ENCODE results near the gene PTGFR. TPM values are rescaled to one million over a fixed set of nuclear protein-coding genes. Genes with fewer than 3 reads are reported as not detected.

Gene PTGFR, protein sequence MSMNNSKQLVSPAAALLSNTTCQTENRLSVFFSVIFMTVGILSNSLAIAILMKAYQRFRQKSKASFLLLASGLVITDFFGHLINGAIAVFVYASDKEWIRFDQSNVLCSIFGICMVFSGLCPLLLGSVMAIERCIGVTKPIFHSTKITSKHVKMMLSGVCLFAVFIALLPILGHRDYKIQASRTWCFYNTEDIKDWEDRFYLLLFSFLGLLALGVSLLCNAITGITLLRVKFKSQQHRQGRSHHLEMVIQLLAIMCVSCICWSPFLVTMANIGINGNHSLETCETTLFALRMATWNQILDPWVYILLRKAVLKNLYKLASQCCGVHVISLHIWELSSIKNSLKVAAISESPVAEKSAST
- 0.13 TPM in 2 replicates for total RNA-seq

- peak in 1 of 2 donors; percentile 25 for DNase-seq (ENCODE audit: low read depth in 2 of 2)
These were observed at the start of gene PTGFR for GRCh38 chr1:78490861-78491450. Gene PTGFR (plus strand): TSS chr1:78490974. CDS start chr1:78492744, 1,770 bp downstream.

GRCh38 chr1:78441921-78442320 lies 48.9 kb upstream of the PTGFR start:
- DNase-seq (ENCODE audit: low read depth in 2 of 2), result no peak

GRCh38 chr1:78447086-78447485 lies 43.7 kb upstream of the PTGFR start:
- DNase-seq (ENCODE audit: low read depth in 2 of 2), result no peak

- no peak for DNase-seq (ENCODE audit: low read depth in 2 of 2)
These were observed 26.3 kb upstream of the PTGFR start for GRCh38 chr1:78464449-78464891.

- DNase-seq (ENCODE audit: low read depth in 2 of 2), result no peak
These were observed 25.6 kb upstream of the PTGFR start for GRCh38 chr1:78465143-78465542.

DNA sequence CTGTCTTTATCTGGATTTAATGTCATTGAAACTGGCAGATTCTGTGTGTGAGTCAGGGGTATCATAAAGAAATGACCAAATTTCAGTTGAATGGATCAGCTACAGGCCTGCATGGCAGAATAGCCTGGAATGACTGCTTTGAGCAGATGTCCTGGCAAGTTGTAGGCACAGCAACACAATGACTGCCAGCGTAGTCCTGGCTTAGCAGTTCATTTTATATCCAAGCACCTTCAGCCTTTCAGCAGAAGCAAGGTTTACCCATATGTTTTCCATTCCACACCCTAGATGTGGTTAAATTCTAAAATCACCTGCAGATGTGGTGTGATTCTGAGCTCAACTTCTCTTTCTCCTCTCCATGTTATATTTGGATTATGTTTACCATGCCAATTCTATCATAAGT lies 22.3 kb upstream of the PTGFR start:
- DNase-seq (ENCODE audit: low read depth in 2 of 2), result no peak

GRCh38 chr1:78469576-78469975 lies 21.2 kb upstream of the PTGFR start:
- no peak for DNase-seq (ENCODE audit: low read depth in 2 of 2)

DNA sequence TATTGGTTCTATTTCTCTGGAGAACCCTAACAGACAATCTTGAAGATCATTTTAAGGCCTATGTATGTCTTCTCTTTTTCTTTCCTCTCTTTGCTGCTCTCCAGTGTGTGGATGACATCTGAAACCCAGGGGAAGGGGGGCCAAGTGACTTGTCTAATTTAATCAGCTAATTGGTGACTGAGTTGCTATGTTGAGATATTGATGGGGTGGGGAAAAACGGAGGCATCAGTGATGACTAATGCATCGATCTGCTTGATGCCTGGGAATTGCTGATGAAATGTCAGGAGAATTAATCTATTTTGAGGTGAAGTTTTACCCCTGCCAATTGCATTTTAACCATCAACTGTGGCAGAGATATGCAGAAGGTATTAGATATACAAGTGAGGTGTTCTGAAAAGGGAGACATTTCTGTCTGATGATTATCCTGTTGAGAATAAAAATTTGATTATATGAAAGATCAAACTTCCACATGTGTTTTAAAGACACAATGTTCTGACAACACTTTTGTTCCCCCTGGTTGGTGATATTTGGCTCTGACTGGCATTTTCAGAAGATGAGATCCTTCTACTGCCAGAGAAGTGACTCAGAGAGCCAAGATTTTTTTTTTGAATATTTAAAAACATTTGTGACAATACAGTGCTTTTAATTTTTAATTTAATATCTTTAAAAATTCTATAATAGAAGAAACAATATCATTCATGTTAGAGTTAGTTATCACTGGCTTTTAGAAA lies 18.7 kb upstream of the PTGFR start:
- DNase-seq (ENCODE audit: low read depth in 2 of 2), result no peak

- DNase-seq (ENCODE audit: low read depth in 2 of 2), result no peak
These were observed 17.8 kb upstream of the PTGFR start for GRCh38 chr1:78472851-78473496.

DNA sequence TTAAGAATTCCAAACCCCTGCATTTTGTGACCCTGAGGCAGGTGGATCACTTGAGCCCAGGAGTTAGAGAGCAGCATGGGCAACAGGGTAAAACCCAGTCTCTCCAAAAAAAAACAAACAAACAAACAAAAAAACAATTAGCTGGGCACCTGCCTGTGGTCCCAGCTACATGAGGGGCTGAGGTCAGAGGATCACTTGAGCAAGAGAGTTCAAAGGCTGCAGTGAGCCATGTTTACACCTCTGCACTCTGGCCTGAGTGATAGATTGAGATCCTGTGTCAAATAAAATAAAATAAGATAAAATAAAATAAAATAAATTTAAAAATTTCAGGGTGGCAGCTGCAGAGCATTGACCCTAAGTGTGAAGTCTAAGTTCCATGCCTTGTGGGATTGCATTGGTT lies 16.7 kb upstream of the PTGFR start:
- no peak for DNase-seq (ENCODE audit: low read depth in 2 of 2)

DNA sequence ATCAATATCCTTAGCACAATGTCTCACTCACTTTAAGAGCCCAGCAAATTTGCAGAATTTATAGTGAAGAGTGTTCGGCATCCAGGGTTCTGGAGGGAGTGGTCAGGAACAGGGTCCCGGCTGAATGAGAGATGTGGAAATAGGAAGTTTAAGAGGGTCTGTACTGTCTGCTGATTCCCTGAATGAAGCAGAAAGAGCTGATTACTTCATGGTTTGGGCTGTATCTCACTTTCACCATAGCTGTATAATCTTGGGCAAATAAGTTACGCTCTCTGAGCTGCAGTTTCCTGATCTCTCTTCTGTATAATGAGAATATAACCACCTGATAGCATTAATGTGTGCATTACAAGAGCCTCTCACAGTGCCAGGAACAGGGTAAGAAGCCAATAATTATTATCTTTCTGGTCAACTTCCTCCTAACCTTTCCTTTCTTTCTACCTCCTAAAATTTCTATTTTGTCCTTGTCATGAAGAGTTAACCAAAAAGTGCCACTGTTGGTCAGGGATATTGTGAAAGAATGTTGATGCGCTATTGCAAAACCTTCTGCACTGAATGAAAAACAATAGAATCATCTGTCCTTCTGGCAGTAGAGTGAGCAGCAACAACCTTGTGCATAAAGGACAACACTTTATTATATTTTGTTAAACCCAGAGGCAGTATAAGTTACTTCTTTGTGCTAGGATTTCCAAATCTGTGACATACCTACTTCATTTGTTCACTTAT lies 14.7 kb upstream of the PTGFR start:
- DNase-seq (ENCODE audit: low read depth in 2 of 2), result no peak

GRCh38 chr1:78483903-78484302 lies 6.9 kb upstream of the PTGFR start:
- DNase-seq (ENCODE audit: low read depth in 2 of 2), result no peak

DNA sequence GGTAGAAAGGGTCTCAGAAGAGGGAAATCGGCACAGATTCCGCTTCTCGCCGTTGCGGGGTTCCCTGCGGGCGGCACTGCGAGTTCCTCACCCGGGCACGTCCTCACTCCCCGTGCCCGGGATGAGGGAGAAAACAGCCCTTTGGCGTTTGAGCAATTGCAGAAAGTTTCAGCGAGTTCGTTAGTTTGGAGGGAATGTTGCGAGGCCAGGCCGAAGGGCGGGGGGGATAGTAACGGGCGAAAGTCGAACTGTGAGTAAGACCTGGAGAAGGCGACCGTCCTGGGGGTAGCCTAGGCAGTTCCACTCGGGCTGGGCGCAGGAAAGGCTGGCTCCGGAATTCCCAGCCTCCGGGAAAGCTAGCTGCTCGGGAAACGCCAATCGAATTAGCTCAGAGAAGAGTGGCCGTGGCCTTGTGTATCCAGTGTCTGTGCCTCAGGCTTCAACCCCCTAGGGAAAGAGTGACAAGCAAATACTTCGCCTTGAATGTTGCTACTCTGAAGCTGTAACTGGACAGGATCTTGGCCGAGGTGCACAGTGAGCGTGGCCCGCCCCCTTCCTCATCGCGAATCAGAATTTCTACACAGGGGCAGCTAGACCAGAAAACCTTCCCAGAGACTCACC lies 787 bp downstream of the PTGFR start:
- peak in 1 of 2 donors; percentile 33 for DNase-seq (ENCODE audit: low read depth in 2 of 2)

DNA sequence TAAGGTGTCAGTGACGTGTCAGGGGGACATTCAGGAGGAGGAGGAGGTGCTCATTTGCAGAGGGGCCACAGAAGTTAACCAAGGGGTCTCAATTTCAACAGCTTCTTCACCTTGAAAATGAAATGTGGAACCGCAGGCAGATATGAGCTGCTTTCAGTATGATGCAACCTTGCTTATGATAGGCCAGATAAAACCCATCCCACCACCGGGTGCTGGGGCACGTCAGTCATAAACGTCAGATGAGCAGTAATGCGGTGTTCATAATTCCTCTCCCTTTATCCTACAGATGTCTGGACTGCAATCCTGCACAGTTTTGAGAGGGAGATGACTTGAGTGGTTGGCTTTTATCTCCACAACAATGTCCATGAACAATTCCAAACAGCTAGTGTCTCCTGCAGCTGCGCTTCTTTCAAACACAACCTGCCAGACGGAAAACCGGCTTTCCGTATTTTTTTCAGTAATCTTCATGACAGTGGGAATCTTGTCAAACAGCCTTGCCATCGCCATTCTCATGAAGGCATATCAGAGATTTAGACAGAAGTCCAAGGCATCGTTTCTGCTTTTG lies 1.7 kb downstream of the PTGFR start:
- DNase-seq (ENCODE audit: low read depth in 2 of 2), result no peak

- DNase-seq (ENCODE audit: low read depth in 2 of 2), result no peak
These were observed 2.7 kb downstream of the PTGFR start for GRCh38 chr1:78493451-78493850.

GRCh38 chr1:78497201-78497600 lies 6.4 kb downstream of the PTGFR start:
- peak in 1 of 2 donors; percentile 29 for DNase-seq (ENCODE audit: low read depth in 2 of 2)

DNA sequence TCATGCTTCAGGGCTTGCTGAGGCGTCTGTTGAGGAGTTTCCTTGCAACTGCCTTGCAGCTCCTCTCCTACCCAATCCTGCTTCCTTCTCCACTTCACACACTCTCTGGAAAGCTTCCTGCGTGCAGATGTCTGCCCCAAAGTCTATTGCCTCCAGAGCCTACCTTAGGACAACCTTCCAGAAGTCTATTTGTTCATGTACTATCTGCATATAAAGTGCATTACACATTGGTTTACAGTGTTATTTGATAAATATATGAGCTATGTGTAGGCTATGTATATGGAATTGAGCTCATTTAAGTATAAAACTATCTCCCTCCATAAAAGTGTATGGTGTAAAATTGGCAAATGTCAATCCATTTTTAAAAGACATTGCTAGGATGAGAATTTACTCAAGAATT lies 9.8 kb downstream of the PTGFR start:
- no peak for DNase-seq (ENCODE audit: low read depth in 2 of 2)

GRCh38 chr1:78501203-78501602 lies 10.4 kb downstream of the PTGFR start:
- DNase-seq (ENCODE audit: low read depth in 2 of 2), result no peak

GRCh38 chr1:78511334-78511733 lies 20.6 kb downstream of the PTGFR start:
- DNase-seq (ENCODE audit: low read depth in 2 of 2), result no peak

- DNase-seq (ENCODE audit: low read depth in 2 of 2), result no peak
These were observed 25.9 kb downstream of the PTGFR start for GRCh38 chr1:78516716-78517115.

DNA sequence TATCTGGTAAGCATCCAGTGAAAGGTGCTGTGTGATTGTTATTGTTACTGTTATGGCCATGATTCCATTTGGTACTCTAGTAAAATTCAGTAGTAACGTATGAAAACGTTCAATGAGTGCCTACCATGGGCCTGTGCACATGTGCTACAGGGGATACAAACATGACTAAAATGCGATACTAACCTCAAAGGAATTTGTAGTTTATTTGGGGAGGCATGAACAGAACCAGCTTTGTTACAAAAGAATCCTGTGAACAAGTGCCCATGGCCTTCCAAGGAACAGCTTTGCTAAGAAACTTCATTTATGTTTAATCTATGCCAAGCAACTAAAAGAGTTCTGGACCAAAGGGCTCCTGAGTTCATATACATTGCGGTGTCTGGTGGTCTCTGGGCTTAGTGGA lies 28.7 kb downstream of the PTGFR start:
- DNase-seq (ENCODE audit: low read depth in 2 of 2), result no peak

Measured in dermis microvascular lymphatic vessel endothelial cell (primary cell).